ENCODE data around the gene CCSER1.
"Not testable (repeated sequence)": the region's sequence is repeated elsewhere in the genome, so short reads cannot be mapped to it uniquely, and the experiment has no call there.

Gene CCSER1

DNA sequence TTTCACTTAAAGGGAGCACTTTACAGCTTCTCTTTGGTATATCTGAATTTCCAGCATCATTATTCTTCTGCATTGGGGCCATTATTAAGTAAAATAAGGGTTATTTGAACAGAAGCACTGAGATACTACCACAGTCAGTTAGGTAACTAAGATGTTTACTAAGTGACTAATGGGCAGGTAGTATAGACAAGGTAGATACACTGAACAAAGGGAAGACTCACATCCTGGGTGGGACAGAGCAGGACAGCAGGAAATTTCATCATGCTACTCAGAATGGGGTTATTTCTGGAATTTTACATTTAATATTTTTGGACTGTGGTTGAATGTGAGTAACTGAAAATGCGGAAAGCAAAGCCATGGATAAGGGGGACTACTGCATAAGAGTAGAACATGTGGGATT lies 316.0 kb downstream of the CCSER1 start:
- no peak for DNase-seq (ENCODE audit: low read depth, low spot score)

DNA sequence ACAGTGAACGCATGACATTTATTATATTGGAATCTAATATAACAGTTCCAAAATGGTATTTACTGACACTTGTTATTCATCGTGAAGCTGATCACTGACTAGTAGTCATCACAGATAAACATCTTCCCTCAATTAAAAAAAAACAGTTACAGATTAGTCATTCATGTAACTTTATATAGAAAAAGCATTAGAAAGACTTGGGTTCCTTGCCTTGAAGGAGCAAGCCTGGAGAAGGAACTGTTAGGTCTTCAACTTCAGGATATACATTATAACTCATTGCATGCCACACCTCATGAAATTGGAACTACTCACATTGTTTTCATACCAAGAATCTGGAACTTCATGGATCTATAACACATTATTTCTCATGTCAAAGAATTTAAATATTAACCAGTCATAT lies 317.7 kb downstream of the CCSER1 start:
- no peak for DNase-seq (ENCODE audit: low read depth, low spot score)

DNA sequence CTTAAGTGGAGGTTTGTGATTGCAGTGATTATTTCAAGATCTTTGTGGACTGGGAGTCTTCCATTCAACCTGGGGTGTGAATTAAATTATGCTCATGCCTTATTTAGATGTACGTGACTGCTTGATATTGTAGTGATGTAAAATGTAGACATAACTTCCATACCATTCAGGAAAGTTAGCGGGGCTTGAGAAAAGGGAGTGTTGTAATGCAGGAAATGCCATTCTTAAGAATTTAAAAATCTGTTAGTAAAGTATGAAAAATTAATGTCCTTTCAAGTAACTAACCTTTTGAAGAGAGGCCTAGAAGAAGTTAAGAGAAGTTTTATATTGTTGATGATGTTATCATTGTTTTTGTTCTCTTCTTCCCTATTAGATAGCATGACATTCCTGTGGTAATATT lies 318.2 kb downstream of the CCSER1 start:
- DNase-seq (ENCODE audit: low read depth, low spot score) = no peak

DNA sequence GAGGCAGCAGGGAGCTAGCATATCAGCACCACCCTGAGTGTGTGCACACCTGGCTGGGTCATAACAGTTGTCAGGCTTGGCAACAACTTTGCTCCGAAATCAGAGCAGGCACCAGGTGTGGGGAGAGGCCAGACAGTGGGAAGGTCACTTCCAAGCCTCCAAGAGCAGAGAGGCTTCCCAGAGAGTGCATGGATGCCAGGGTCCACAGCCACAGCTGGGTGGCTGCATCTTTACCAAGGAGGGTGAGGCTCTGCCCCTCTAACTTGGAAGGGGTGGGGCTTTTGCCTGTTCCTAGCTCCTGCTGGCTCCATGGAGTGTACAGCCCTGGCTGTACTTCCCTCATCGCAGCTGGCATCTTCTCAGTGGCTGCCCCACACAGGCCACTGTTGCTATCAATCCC lies 322.4 kb downstream of the CCSER1 start:
- no peak for DNase-seq (ENCODE audit: low read depth, low spot score)

DNA sequence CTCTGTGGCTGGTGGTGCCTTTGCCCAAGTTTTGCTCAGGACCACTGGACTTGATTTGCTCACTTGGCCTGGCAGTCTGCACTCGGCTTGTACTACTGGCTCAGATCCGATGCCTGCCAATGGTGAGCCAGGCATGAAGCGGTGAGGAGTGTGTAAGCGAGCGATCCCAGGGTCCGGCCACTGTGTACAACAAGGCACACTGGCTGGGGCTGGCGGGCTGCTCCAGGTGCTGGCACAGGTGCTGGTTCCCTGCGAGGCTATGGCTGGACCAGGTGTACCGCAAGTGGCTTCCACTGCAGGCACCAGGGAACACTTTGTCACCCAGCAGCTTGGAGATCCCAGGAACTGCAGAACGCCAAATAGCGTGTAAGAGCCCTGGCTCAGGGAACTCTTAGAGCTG lies 329.7 kb downstream of the CCSER1 start:
- DNase-seq (ENCODE audit: low read depth, low spot score) = no peak

DNA sequence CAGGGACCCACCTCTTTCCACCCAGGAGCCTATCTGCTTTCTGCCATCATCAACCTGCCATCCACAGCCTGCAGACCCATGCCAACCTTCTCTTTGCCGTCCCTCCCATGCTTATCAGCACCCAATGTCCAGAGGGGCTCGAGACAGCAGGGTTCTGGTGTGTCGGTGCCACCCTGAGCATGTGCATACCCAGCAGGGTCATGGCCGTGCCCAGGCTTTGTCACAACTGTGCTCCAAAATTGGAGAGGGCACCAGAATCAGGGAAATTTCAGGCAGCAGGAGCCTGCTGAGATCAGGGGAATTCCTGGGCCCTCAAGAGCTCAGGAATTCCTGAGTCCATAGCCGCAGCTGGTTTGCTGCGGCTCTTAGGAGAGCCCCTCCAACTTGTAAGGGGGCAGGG lies 330.6 kb downstream of the CCSER1 start:
- DNase-seq (ENCODE audit: low read depth, low spot score) = no peak

DNA sequence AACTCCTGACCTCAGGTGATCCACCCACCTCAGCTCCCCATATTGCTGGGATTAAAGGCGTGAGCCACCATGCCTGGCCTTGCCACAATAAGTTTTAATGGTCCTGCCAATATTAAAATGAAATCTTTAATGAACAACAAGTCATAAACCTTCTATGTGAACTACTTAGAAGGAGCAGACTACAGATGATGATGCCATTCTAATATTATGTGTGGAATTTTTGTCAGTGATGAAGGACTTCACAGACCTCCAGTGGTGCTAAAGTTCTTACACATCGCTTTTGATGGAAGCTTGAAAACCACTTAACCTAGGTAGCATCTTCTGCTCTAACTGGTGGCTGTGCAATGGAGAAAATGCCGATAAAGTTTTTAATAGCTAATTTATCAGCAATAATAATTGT lies 331.4 kb downstream of the CCSER1 start:
- DNase-seq (ENCODE audit: low read depth, low spot score) = no peak

DNA sequence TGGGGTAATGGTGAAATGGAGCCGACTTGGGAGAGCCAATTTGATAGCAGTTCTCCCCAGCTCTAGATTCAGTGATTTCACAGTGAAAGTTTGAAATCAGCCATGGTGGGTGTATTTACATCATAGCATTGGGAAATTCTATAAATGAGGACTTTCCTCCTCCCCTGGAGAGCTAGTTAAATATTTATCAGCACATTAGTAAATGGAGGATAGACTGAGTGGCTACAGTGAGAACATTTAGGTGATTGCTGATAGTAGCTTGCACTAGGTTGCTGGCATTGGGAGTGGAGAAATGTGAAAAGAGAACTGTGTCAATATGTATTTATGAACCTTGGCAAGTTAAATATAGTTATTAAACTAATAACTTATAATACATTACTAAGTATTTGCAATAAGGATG lies 347.3 kb downstream of the CCSER1 start:
- no peak for DNase-seq (ENCODE audit: low read depth, low spot score)

DNA sequence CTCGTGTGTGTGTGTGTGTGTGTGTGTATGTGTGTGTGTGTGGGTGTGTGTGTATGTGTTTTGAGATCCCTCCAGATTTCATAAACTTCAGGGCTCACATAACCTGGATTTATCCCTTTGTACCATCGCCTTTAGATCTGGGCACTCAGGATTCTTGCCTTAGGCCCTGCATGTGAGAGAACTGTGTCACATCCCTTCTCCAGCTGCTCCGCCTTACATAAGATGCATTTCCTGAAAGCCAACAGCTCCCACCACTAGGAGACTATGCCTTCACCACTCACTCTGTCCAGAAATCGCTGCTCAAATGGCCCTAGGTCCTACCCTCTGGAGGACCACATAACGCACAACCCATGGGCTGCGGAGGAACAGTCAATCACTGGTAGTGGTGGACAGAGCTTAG lies 348.8 kb downstream of the CCSER1 start:
- DNase-seq (ENCODE audit: low read depth, low spot score) = no peak

DNA sequence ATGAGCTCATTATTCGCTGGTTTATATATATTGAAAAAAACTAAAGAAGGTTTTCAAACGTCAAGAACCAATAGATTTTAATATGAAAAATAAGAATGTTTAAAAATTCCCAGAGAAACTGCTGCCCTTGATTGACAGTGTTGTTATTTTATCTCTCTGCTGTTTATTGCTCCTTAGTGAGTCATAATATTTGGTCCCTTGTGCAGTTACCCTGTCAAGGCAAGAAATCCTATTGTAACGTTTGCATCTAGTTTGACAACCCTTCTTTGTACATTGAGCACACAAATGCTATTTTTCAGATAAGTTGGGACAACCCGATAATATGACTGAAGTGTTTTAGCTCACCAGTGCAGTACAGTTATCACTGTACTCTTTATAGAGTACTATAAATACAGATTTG lies 349.4 kb downstream of the CCSER1 start:
- DNase-seq (ENCODE audit: low read depth, low spot score) = no peak

DNA sequence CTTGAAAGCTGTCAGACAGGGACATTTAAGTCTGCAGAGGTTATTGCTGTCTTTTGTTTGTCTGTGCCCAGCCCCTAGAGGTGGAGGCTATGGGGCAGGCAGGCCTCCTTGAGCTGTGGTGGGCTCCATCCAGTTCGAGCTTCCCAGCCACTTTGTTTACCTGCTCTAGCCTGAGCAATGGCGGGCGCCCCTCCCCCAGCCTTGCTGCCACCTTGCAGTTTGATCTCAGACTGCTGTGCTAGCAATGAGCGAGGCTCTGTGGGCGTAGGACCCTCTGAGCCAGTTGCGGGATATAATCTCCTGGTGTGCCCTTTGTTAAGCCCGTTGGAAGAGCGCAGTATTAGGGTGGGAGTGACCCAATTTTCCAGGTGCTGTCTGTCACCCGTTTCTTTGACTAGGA lies 357.7 kb downstream of the CCSER1 start:
- DNase-seq (ENCODE audit: low read depth, low spot score) = not testable (repeated sequence)

DNA sequence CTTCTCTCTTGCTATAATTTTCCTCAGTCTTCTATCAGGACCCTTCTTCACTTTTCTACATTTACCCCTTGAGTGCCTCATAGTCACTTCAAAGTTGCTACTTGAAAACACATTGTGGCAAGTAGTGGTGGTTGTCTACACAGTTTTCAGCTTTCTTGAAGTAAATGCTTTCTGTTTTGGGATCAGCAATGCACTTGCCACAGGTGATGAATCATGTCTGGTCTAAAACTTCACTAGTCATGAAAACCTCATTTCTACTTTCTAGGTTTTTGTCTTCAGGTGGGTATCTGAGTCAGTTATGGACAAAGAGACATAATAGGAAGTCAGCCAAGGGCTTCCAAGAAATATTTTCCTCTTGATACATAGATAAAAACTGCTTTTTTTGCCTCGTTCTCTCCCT lies 359.2 kb downstream of the CCSER1 start:
- no peak for DNase-seq (ENCODE audit: low read depth, low spot score)

DNA sequence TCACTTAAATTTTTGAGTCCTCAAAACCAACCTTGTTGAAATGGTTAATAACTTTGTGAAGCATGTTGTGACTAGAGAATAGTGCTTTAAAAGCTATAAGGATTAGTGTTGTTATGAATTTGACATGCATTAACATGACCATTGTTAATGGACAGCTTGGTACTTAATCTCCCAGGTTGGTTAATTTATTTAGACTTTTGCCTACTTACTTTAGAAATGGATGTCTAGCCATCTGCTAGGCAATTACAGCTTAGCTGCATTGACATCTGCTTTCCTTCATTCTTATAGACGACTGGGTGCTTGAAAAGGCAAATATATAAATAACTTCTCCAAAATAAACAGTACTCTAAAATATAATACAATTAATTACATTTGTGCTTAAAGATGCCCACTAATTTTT lies 368.0 kb downstream of the CCSER1 start:
- no peak for DNase-seq (ENCODE audit: low read depth, low spot score)

DNA sequence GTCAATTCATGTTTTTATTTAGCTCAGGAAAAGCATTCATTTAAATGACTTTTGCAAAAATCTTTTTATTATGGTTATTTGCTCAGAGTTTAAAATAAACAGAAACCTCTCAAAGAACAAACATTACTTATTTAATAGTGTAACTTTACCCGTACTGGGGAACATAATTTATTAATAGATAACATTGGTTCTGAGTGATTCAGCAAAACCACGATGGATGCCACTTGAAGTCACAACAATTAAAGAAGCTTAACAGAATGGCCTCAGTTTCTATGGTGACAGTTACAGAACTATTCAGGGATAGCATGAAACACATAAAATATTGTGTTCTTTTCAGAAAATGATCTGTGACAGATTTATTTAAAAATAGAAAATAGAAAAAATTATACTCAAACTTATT lies 368.7 kb downstream of the CCSER1 start:
- no peak for DNase-seq (ENCODE audit: low read depth, low spot score)

DNA sequence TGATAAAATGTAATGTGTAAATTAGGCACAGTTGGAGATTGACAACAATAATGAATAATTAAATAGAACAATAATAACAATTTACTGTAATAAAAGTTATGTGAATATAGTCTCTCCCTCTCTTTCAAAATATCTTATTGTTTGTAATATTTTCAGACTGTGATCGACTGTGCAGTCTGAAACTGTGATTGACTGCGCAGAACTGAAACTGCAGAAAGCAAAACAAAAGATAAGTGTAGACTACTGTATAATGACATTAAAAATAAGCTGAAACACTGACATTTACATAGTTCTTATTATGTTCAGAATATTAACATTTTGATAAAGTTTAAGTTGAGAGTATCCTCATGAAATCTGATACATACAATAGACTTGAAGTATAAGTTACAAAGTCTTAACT lies 371.0 kb downstream of the CCSER1 start:
- no peak for DNase-seq (ENCODE audit: low read depth, low spot score)

DNA sequence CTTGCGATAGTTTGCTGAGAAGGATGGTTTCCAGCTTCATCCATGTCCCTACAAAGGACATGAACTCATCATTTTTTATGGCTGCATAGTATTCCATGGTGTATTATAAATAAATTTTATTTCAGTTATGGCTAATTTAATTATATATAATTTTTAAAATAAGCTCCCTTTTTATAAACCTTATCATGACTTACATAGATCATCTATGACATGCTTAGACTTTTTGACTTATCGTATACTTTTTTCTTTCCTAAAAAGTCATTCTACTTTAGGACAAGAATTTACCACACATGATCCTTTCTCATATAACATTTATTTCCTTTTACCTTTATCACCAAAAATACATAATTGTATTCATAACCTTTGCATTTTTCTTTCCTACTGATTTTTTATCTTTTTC lies 376.5 kb downstream of the CCSER1 start:
- no peak for DNase-seq (ENCODE audit: low read depth, low spot score)

DNA sequence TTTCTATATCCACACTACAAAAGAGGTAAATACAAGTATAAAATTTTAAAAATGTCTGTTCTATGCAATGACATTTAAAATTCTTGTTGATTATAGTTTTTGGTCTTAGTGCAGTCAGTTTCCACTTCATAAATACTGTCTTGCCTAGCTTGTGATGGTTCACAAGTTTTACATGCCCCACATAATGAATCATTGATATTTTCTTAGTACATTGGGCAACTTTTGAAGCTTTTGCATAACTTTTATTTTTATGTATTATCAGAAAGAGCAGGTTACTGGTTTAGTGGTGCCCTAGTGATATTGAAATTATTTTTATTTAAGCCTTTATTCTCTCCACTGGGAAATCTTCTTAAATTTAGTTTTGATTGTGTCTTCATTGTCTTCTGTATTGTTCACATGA lies 388.0 kb downstream of the CCSER1 start:
- no peak for DNase-seq (ENCODE audit: low read depth, low spot score)

DNA sequence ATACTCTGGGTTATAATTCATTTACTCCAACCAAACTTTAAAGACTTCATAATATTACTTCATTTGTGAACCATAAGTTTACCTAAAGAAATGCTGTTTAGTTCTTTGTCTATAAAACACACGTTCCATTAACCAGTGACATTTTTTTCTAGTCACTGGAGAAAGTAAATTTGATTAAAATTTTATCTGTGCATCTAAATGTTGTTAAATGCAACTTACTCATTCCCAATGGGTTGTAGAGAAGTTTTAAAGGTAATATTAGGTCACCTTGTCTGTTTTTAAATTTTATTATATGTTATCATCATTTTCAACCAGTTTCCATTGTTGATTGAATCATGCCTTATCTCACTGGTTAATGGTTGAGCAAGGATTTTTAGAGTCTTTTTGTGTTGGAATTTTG lies 401.4 kb downstream of the CCSER1 start:
- DNase-seq (ENCODE audit: low read depth, low spot score) = no peak

DNA sequence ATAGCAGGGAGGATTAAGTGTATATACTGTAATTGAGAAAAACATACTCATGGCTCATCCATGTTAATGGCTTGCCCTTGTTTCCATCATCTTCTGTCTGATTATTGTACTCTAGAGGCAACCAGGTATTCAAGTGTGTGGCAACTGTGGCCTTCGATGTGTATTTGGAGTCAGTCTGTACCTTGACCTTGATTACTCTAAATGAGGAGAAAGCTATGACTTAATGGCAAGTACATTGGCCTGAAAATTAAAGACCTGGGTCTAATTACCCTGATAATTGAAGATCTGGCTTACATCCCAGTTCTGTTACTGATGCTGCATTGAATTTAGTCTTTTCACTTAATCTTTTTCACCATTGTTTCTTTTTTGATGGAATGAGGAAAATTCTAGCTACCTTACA lies 409.2 kb downstream of the CCSER1 start:
- no peak for DNase-seq (ENCODE audit: low read depth, low spot score)

DNA sequence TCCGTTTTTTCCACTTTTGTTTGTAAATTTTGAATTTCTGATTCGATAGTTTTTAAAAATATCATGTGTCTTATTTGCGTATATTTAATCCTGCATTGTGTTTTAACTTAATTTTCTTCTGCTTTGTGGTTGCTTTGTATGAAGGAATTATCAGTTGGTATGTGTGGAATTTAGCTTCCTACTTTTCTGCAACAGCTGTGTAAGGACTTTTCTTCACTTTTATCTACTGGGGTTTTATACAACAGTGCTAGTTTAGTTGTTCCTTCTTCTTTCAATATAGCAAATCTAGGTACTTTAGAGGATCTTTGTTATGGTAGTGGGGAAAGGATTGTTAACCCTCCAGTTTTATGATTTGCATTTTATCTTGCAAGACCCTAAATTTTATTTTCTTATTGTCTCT lies 410.3 kb downstream of the CCSER1 start:
- no peak for DNase-seq (ENCODE audit: low read depth, low spot score)

DNA sequence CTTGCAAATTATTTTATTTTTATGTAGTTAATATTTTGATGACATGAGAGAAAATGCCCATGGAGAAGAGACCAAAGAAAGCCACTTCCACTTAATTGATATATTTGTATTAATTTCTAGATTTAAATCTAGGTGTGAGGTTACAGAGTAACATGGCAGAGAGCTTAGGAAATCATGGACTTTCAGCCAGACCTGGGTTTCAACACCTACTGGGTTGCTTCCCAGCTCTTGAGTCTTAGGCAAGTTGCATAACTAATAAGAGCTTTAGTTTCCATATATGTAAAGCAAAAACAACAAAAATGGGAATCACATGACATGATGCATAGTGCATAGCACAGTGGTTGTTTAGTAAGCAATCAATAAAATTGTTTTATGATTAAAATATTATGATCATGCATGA lies 413.3 kb downstream of the CCSER1 start:
- no peak for DNase-seq (ENCODE audit: low read depth, low spot score)

DNA sequence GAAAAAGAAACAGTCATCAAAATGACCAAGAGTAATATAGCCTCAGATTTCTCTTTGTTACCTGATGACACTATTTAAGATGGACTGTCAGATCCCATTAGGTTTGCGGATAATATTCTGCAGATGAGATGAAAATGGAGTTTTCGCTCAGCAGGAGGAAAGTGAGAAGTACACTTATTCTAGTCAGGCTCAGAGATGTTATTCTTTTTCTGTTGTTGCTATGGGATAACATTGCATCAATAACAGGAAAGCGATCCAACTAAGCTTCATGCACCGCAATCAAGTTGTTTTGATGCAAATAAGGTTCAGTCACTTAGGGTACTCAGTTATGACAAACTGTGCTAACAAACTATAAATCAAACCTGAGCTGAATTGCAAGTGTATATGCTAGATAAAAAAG lies 415.0 kb downstream of the CCSER1 start:
- no peak for DNase-seq (ENCODE audit: low read depth, low spot score)

DNA sequence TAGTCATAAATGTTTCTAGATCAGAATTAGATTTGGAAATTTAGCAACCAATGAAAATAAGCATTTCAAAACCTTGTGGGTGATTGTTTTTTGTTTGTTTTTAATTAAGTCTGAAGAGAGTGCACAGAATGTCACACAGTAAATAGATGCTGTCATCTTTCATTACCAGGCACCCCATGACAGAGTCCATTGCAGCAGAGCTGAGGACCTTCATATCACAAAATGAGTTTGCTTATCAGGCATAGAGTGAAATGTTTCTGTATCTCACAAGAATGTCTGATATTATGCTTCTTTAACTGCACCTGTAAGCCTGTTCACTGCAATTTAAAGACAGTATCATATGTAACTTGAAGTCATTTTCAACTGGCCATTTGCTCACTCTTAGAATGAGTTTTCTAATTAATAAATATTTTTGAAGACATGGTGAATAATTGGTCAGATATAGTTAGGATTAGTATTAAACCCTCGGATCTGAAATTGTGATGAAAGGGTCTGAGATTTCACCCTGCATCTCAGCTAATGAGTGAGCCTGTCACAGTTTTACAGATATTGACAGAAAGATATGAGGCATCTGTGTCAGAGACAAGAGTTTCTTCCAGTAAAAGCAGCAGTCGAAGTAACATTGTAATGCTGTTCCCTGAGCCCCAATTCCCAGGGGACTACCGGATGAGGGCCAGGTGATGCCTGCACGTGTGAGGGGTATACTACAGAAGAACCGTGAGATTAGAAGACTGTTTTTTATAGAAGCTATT lies 416.4 kb downstream of the CCSER1 start:
- DNase-seq (ENCODE audit: low read depth, low spot score) = no peak

DNA sequence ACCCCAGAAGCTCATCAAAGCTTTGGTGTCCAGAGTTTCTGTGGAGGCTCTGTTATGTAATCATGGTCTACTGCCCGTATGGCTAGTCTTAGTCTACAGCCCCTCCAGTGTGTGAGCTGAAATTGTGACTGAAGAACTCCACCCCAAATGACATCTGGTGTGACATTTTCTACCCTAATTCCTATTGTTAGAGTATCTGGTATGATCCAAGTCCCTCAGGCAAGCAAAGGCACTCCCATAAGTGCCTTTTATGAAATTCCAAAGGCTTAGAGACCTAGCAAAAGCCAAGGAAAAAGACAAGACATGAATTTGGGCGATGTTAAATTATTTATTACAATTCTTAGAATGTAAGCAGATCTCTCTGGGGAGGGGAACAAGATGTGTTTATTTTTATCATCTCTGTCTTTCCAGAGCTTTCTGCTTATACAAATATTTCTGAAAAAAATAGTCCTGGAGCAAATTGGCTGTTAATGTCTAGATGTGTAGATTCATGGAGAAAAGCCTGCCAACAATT lies 417.4 kb downstream of the CCSER1 start:
- DNase-seq (ENCODE audit: low read depth, low spot score) = no peak

Data from smooth muscle cell of the brain vasculature (primary cell).